Measurements from ENCODE around the gene OTOP3. TPM values are rescaled to one million over a fixed set of nuclear protein-coding genes. Genes with fewer than 3 reads are reported as not detected.
"Not testable (repeated sequence)": the region's sequence is repeated elsewhere in the genome, so short reads cannot be mapped to it uniquely, and the experiment has no call there.

Gene OTOP3
- total RNA-seq, 2 experiments from 2014 or later: not detected

DNA sequence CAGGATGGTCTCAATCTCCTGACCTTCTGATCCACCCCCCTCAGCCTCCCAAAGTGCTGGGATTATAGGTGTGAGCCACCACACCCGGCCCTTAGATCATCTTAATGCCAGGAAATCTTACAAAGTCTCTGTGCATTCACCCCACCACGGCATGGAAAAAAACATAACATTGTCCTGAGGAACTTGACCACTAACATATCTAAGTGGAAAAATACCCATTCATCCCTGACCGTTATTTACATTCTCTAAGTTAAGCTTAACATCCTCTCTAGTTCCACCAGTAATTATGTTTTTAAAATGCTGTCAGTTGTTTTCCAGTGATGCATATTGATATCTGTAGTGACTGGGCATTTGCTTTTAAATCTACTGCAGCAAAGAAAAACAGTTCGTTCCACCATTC, 40.2 kb downstream of the OTOP3 start:
- DNase-seq: no peak
- H3K9me3 Mint-ChIP-seq: no peaks in the 10 kb centered on the region
- H3K4me3 Mint-ChIP-seq: no peak overlapping the region
- peaks cover 12% of the 10 kb centered on the region for H3K4me1 Mint-ChIP-seq
- peaks cover 35% of the 10 kb centered on the region for H3K27me3 Mint-ChIP-seq
- no peaks in the 10 kb centered on the region for H3K36me3 Mint-ChIP-seq (ENCODE audit: low read depth)
- ChIA-PET POLR2A (no interaction called here), CTCF (interaction anchor here (0.8 to 1.6 kb wide), 2 partner anchors 14 to 37 kb away, joined by 3 to 5 read pairs; partner anchors contain the start of gene MRPL58)
- no peak overlapping the region for H3K27ac Mint-ChIP-seq

DNA sequence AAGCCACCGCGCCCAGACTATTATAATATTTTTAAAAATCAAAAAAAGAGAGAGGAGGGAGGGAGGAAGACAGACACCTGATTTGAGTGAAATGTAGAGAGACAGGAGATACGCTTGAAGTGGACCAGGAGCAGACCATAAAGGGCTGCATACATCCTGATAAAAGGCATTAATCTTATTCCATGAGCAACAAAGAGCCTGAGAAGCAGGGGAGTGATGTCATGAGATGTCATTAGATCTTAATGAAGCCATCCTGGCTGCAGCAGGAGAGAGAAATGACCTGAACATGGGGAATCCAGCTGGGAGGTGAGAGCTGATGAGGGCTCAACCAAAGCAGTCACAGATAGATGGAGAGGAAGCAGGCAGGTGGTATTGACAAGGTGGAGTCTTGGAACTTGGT, 42.1 kb downstream of the OTOP3 start:
- H3K27ac Mint-ChIP-seq: no peak overlapping the region
- H3K27me3 Mint-ChIP-seq: peaks cover 34% of the 10 kb centered on the region
- POLR2A ChIA-PET: no interaction called here
- H3K36me3 Mint-ChIP-seq (ENCODE audit: low read depth): no peaks in the 10 kb centered on the region
- peaks cover 25% of the 10 kb centered on the region for H3K4me1 Mint-ChIP-seq
- DNase-seq: no peak
- H3K4me3 Mint-ChIP-seq: no peak overlapping the region
- no peaks in the 10 kb centered on the region for H3K9me3 Mint-ChIP-seq
- CTCF ChIA-PET: interaction anchor here (1.5 to 1.6 kb wide), 2 partner anchors 16 to 35 kb away, joined by 4 read pairs; partner anchors contain the start of gene MRPL58

DNA sequence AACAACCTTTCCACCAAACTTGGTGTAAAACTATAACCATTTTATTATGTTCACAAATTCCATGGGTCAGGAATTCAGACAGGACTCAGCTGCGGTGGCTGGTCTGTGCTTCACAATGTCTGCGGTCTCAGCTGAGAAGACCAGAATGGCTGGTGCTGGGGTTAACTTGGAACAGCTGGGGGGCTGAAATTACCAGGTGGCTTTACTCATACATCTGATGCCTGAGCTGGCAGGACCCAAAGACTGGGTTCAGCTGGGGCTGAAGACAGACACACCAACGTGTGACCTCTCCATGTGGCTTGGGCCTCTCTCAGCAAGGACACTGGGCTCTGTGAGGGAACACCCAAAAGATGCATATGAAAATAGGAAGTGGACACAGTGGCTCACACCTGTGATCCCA, 42.5 kb downstream of the OTOP3 start:
- Mint-ChIP-seq H3K4me1 (peaks cover 21% of the 10 kb centered on the region), H3K27me3 (peaks cover 30% of the 10 kb centered on the region), H3K4me3 (no peak overlapping the region), H3K9me3 (no peaks in the 10 kb centered on the region), H3K36me3 (ENCODE audit: low read depth) (no peaks in the 10 kb centered on the region), H3K27ac (no peak overlapping the region)
- ChIA-PET POLR2A (no interaction called here), CTCF (interaction anchor here (1.5 to 2.2 kb wide), 3 partner anchors 9 to 34 kb away, joined by 4 to 8 read pairs (median 4); partner anchors contain the start of genes CDR2L and MRPL58)
- DNase-seq: no peak

DNA sequence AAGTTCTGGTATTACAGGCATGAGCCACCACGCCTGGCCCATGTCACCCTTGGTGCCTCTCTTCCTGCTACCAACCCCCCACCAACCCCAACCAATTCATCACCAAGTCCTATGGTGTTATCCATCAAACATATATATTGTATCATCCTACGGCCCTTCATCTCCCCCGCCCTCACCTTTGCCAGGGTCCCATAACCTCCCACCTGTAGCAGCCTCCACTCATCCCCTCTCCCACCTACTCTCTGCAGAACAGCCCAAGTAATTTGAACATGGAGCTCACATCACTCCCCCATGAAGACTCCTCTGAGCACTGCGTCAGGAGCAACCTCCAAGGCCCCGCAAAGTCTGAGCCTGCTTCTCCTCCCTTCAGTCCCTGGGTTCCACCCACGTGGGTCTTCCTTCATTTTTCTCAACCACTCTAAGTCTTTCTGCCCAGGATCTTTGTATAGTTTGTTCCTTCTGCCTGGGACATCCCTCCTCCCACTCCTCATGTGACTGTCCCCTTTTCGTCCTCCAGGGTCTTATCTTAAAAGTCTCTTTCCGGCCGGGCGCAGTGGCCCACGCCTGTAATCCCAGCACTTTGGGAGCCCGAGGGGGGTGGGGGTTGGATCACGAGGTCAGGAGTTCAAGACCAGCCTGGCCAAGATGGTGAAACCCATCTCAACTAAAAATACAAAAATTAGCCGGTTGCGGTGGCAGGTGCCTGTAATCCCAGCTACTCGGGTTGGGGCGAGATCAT, 43.9 kb downstream of the OTOP3 start:
- POLR2A ChIA-PET: no interaction called here
- H3K4me1 Mint-ChIP-seq: peaks cover 21% of the 10 kb centered on the region
- no peak overlapping the region for H3K27ac Mint-ChIP-seq
- CTCF ChIA-PET: interaction anchor here (0.7 to 2.2 kb wide), 2 partner anchors 8 to 823 kb away, joined by 3 to 8 read pairs; partner anchors contain the start of gene CDR2L
- DNase-seq: no peak
- peaks cover 24% of the 10 kb centered on the region for H3K27me3 Mint-ChIP-seq
- no peaks in the 10 kb centered on the region for H3K36me3 Mint-ChIP-seq (ENCODE audit: low read depth)
- no peak overlapping the region for H3K4me3 Mint-ChIP-seq
- no peaks in the 10 kb centered on the region for H3K9me3 Mint-ChIP-seq

- POLR2A ChIA-PET: no interaction called here
- CTCF ChIA-PET: no interaction called here
- peak overlapping the region; percentile 85 for H3K27ac Mint-ChIP-seq
Measured at GRCh38 chr17:74981318-74981978, 45.8 kb downstream of the OTOP3 start.

GRCh38 chr17:74981979-74982662, 46.4 kb downstream of the OTOP3 start:
- peak; percentile 83 for DNase-seq
- Mint-ChIP-seq H3K27ac (peak overlapping the region; percentile 85), H3K9me3 (no peaks in the 10 kb centered on the region), H3K36me3 (ENCODE audit: low read depth) (no peaks in the 10 kb centered on the region), H3K27me3 (peaks cover 34% of the 10 kb centered on the region), H3K4me1 (peaks cover 31% of the 10 kb centered on the region), H3K4me3 (peak overlapping the region; percentile 77)
- CTCF ChIA-PET: interaction anchor here (1.3 to 1.5 kb wide), 3 partner anchors 10 to 21 kb away, joined by 3 to 5 read pairs (median 5); partner anchors contain the start of gene HID1
- POLR2A ChIA-PET: no interaction called here

More at GRCh38 chr17:74981318-74981978, 45.8 kb downstream of the OTOP3 start:
- Mint-ChIP-seq H3K4me3 (peak overlapping the region; percentile 77), H3K9me3 (no peaks in the 10 kb centered on the region), H3K36me3 (ENCODE audit: low read depth) (no peaks in the 10 kb centered on the region), H3K27me3 (peaks cover 27% of the 10 kb centered on the region), H3K4me1 (peaks cover 24% of the 10 kb centered on the region)
- no peak for DNase-seq

- CTCF ChIA-PET: interaction anchor here (0.7 to 1.5 kb wide), 5 partner anchors 9 to 30 kb away, joined by 3 to 5 read pairs (median 5); partner anchors contain the start of genes HID1 and MRPL58
- H3K9me3 Mint-ChIP-seq; DNase-seq; POLR2A ChIA-PET; H3K36me3 Mint-ChIP-seq (ENCODE audit: low read depth): not testable (repeated sequence)
- Mint-ChIP-seq H3K4me1 (peaks cover 33% of the 10 kb centered on the region), H3K4me3 (peak overlapping the region; percentile 77), H3K27me3 (peaks cover 36% of the 10 kb centered on the region), H3K27ac (peak overlapping the region; percentile 69)
Measured at GRCh38 chr17:74982663-74983313, 47.1 kb downstream of the OTOP3 start.

DNA sequence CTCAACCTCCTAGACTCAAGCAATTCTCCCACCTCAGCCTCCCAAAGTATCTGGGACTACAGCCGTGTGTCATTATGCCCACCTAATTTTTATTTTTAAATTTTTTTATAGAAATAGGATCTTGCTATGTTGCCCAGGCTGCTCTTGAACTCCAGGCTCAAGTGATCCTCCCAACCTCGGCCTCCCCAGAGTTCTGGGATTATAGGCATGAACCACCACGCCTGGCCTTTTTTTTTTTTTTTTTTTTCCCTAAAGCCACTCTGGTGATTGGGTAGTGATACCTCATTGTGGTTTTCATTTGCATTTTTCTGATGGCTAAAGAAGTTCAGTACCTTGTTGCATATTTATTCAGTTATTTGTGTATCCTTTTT, 50.5 kb downstream of the OTOP3 start:
- H3K9me3 Mint-ChIP-seq: no peaks in the 10 kb centered on the region
- peaks cover 31% of the 10 kb centered on the region for H3K4me1 Mint-ChIP-seq
- H3K27me3 Mint-ChIP-seq: peaks cover 48% of the 10 kb centered on the region
- ChIA-PET POLR2A (no interaction called here), CTCF (interaction anchor here (0.7 kb wide), 1 partner anchor 26 kb away, joined by 3 read pairs; the partner anchor contains the start of gene MRPL58)
- H3K27ac Mint-ChIP-seq: no peak overlapping the region
- no peaks in the 10 kb centered on the region for H3K36me3 Mint-ChIP-seq (ENCODE audit: low read depth)
- no peak overlapping the region for H3K4me3 Mint-ChIP-seq
- no peak for DNase-seq

DNA sequence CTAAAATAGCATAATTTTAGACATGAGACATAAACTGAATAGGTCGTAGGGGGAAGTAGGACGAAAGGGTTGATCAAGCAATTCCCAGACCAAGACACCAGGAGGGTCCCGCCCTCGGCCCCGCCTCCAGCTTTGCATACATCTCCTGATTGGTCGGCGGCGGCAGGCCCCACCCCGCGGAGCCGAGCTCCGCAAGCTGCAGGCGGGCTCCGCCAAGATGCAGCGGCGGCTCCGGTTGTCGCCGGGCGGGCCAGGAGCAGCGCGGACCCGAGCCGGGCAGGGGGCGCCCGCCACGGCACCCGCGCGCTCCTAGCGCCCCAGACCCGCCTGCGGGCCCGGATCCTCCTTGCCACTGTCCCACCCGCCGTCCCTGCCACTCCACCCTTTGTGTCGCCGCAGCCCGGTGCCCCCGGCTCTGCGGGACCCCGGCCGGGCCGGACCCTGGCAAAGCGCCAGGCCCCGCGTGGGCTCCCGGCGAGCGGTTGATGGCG, 51.8 kb downstream of the OTOP3 start, which contains the start of gene CDR2L:
CDR2L (plus strand) TSS at position 215 of the 491 bp plus-strand sequence. CDS start 412 bp downstream, outside the sequence.
- Mint-ChIP-seq H3K27ac (peak within 1 kb of the TSS; percentile 54), H3K27me3 (peaks cover 46% of the 10 kb centered on the region), H3K36me3 (ENCODE audit: low read depth) (no peaks in the 10 kb centered on the region), H3K4me1 (peaks cover 22% of the 10 kb centered on the region), H3K4me3 (peak within 1 kb of the TSS; percentile 83), H3K9me3 (no peaks in the 10 kb centered on the region)
- ChIA-PET POLR2A (interaction anchor here (2.0 kb wide), 1 partner anchor 25 kb away, joined by 5 read pairs; the partner anchor contains the start of gene MRPL58), CTCF (interaction anchor here (0.6 to 3.5 kb wide), 10 partner anchors 8 to 766 kb away, joined by 3 to 27 read pairs (median 4); partner anchors contain the start of genes MIF4GD and MRPL58)
- DNase-seq: peak; percentile 92

GRCh38 chr17:74987909-74988711, 52.4 kb downstream of the OTOP3 start:
- H3K9me3 Mint-ChIP-seq: no peaks in the 10 kb centered on the region
- no peak for DNase-seq
- H3K27ac Mint-ChIP-seq: no peak overlapping the region
- no peaks in the 10 kb centered on the region for H3K36me3 Mint-ChIP-seq (ENCODE audit: low read depth)
- peaks cover 47% of the 10 kb centered on the region for H3K27me3 Mint-ChIP-seq
- POLR2A ChIA-PET: interaction anchor here (2.0 kb wide), 1 partner anchor 24 kb away, joined by 5 read pairs; the partner anchor contains the start of gene MRPL58
- peak overlapping the region; percentile 67 for H3K4me3 Mint-ChIP-seq
- CTCF ChIA-PET: interaction anchor here (0.9 to 3.5 kb wide), 9 partner anchors 9 to 283 kb away, joined by 3 to 27 read pairs (median 5); partner anchors contain the start of genes MIF4GD and MRPL58
- peaks cover 18% of the 10 kb centered on the region for H3K4me1 Mint-ChIP-seq

- Mint-ChIP-seq H3K4me1 (peaks cover 18% of the 10 kb centered on the region), H3K27ac (no peak overlapping the region), H3K4me3 (no peak overlapping the region), H3K36me3 (ENCODE audit: low read depth) (no peaks in the 10 kb centered on the region), H3K9me3 (no peaks in the 10 kb centered on the region), H3K27me3 (peaks cover 35% of the 10 kb centered on the region)
- POLR2A ChIA-PET: no interaction called here
- DNase-seq: no peak
- CTCF ChIA-PET: interaction anchor here (1.2 to 2.2 kb wide), 2 partner anchors 9 to 34 kb away, joined by 4 to 5 read pairs; no protein-coding TSS in a partner anchor
Measured at GRCh38 chr17:74990581-74991105, 54.9 kb downstream of the OTOP3 start.

Data from activated CD4-positive, alpha-beta T cell treated with anti-CD3 and anti-CD28 coated beads, Interleukin-2, amount 10 ng/mL, durations not matched to agents 7 days and 5 days (primary cell).